ENCODE measurements around the gene RAD54L2. TPM values are rescaled to one million over a fixed set of nuclear protein-coding genes. Genes with fewer than 3 reads are reported as not detected.
"Not testable (repeated sequence)": the region's sequence is repeated elsewhere in the genome, so short reads cannot be mapped to it uniquely, and the experiment has no call there.

RAD54L2 gene
- total RNA-seq, 1 donor from 2014 or later, result 30.3 TPM

GRCh38 chr3:51538115-51538458 is 432 bp upstream of the RAD54L2 start:
- intact Hi-C loops (cut with DNase I), result no loop called here
- ATAC-seq (peak; percentile 33), DNase-seq (ENCODE audit: low spot score) (no peak)

GRCh38 chr3:51539291-51539941 is 897 bp downstream of the RAD54L2 start:
- peak; percentile 49 for ATAC-seq
- intact Hi-C loops (cut with DNase I), result no loop called here
- no peak for DNase-seq (ENCODE audit: low spot score)

GRCh38 chr3:51542596-51542995 is 4.1 kb downstream of the RAD54L2 start:
- DNase-seq (ENCODE audit: low spot score); ATAC-seq; intact Hi-C loops (cut with DNase I): not testable (repeated sequence)

- intact Hi-C loops (cut with DNase I), result no loop called here
- no peak for DNase-seq (ENCODE audit: low spot score)
- ATAC-seq, result no peak
Measured at GRCh38 chr3:51544011-51544775, 5.7 kb downstream of the RAD54L2 start.

GRCh38 chr3:51547274-51547673 is 8.8 kb downstream of the RAD54L2 start:
- ATAC-seq (no peak), DNase-seq (ENCODE audit: low spot score) (no peak)
- intact Hi-C loops (cut with DNase I), result no loop called here

- no peak for ATAC-seq
- DNase-seq (ENCODE audit: low spot score), result no peak
- intact Hi-C loops (cut with DNase I), result no loop called here
Measured at GRCh38 chr3:51549311-51549710, 10.8 kb downstream of the RAD54L2 start.

GRCh38 chr3:51550080-51550819 is 11.7 kb downstream of the RAD54L2 start:
- ATAC-seq, result no peak
- intact Hi-C loops (cut with DNase I), result no loop called here

GRCh38 chr3:51557993-51558392 is 19.5 kb downstream of the RAD54L2 start:
- ATAC-seq, result no peak
- DNase-seq (ENCODE audit: low spot score), result no peak
- intact Hi-C loops (cut with DNase I), result no loop called here

More at GRCh38 chr3:51550080-51550819, 11.7 kb downstream of the RAD54L2 start:
- DNase-seq (ENCODE audit: low spot score), result no peak

- no peak for DNase-seq (ENCODE audit: low spot score)
- ATAC-seq, result peak; percentile 75
- intact Hi-C loops (cut with DNase I), result no loop called here
Measured at GRCh38 chr3:51559411-51559888, 20.9 kb downstream of the RAD54L2 start.

GRCh38 chr3:51559961-51560360 is 21.4 kb downstream of the RAD54L2 start:
- intact Hi-C loops (cut with DNase I), result no loop called here
- ATAC-seq (no peak), DNase-seq (ENCODE audit: low spot score) (no peak)

GRCh38 chr3:51562403-51562802 is 23.9 kb downstream of the RAD54L2 start:
- DNase-seq (ENCODE audit: low spot score); intact Hi-C loops (cut with DNase I); ATAC-seq: not testable (repeated sequence)

GRCh38 chr3:51568036-51568435 is 29.5 kb downstream of the RAD54L2 start:
- intact Hi-C loops (cut with DNase I), result no loop called here
- peak; percentile 79 for ATAC-seq
- no peak for DNase-seq (ENCODE audit: low spot score)

GRCh38 chr3:51568996-51569395 is 30.5 kb downstream of the RAD54L2 start:
- intact Hi-C loops (cut with DNase I), result no loop called here
- ATAC-seq, result no peak

GRCh38 chr3:51578238-51578637 is 39.7 kb downstream of the RAD54L2 start:
- intact Hi-C loops (cut with DNase I), result no loop called here
- ATAC-seq (no peak), DNase-seq (ENCODE audit: low spot score) (no peak)

More at GRCh38 chr3:51568996-51569395, 30.5 kb downstream of the RAD54L2 start:
- no peak for DNase-seq (ENCODE audit: low spot score)

GRCh38 chr3:51580418-51580817 is 41.9 kb downstream of the RAD54L2 start:
- DNase-seq (ENCODE audit: low spot score), result no peak
- no peak for ATAC-seq
- intact Hi-C loops (cut with DNase I), result no loop called here

GRCh38 chr3:51581524-51581923 is 43.0 kb downstream of the RAD54L2 start:
- intact Hi-C loops (cut with DNase I), result no loop called here
- peak; percentile 22 for ATAC-seq
- DNase-seq (ENCODE audit: low spot score), result no peak

GRCh38 chr3:51585197-51585596 is 46.7 kb downstream of the RAD54L2 start:
- ATAC-seq, result no peak
- intact Hi-C loops (cut with DNase I), result no loop called here

GRCh38 chr3:51585871-51586270 is 47.4 kb downstream of the RAD54L2 start:
- intact Hi-C loops (cut with DNase I), result no loop called here
- no peak for ATAC-seq
- no peak for DNase-seq (ENCODE audit: low spot score)

More at GRCh38 chr3:51585197-51585596, 46.7 kb downstream of the RAD54L2 start:
- DNase-seq (ENCODE audit: low spot score), result no peak

All from sciatic nerve (tissue), 2 donors.